Measurements from ENCODE around the gene SPATS2. TPM values are rescaled to one million over a fixed set of nuclear protein-coding genes. Genes with fewer than 3 reads are reported as not detected.
"Not testable (repeated sequence)": the region's sequence is repeated elsewhere in the genome, so short reads cannot be mapped to it uniquely, and the experiment has no call there.

The SPATS2 gene
- total RNA-seq, 4 donors from 2014 or later: 14.0 to 26.5 (median 19.6) TPM

DNA sequence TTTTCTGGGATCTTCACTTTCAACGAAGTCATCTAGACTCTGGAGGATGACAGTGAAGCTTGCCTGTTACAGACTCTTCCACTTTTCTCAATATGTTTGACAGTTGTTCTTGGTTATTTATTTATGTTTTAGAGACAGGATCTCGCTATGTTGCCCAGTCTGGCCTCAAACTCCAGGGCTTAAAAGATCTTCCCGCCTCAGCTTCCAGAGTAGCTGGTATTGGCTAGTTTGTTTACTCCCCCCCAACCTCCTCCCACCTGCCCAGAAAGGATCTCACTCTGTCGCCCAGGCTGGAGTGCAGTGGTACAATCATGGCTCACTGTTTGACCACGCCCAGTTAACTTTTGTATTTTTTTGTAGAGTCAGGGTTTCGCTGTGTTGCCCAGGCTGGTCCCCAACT is 3.3 kb downstream of the SPATS2 start:
- no peak for DNase-seq (ENCODE audit: low spot score in 2 of 2)
- WGBS, 2 donors: 91 to 92% methylated on average over 6 of the region's 6 CpGs
- no peak overlapping the region for H3K4me3 ChIP-seq (ENCODE audit: low read depth, poor library complexity, severe bottlenecking)
- no peak for TF ChIP-seq POLR2A (IDR thresholded peaks at IDR 0.05)
- intact Hi-C loops (cut with DNase I; ENCODE audit: low total_unique reads): no loop called here

- 95 to 97% methylated on average over 1 of the region's 1 CpG for WGBS, 2 donors
- DNase-seq (ENCODE audit: low spot score in 2 of 2): no peak
- intact Hi-C loops (cut with DNase I; ENCODE audit: low total_unique reads): no loop called here
- no peak overlapping the region for H3K4me3 ChIP-seq (ENCODE audit: low read depth, poor library complexity, severe bottlenecking)
- TF ChIP-seq POLR2A (IDR thresholded peaks at IDR 0.05): no peak
- no peak for TF ChIP-seq CTCF (IDR thresholded peaks at IDR 0.05)
These were observed 8.1 kb downstream of the SPATS2 start for GRCh38 chr12:49375406-49375805.

DNA sequence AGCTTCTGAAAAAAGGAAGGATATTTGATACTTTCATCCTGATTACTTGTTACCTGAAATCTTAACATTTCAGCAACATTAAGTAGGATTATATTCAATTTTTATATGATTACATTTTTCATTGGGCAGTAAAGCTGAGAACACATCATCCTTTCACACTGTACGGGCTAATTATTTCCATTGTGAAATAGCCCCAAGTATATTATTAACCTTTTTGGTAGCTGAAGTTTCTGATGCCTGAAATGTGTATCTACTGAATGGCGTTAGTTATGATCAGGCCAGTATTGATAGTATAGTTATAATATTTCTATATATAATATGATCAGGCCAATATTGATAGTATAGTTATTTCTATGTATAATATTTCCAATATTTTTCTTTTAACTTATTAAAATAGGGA is 10.1 kb downstream of the SPATS2 start:
- no peak overlapping the region for H3K4me3 ChIP-seq (ENCODE audit: low read depth, poor library complexity, severe bottlenecking)
- 74 to 82% methylated on average over 2 of the region's 2 CpGs for WGBS, 2 donors
- no peak for TF ChIP-seq CTCF (IDR thresholded peaks at IDR 0.05)
- TF ChIP-seq POLR2A (IDR thresholded peaks at IDR 0.05): no peak
- DNase-seq (ENCODE audit: low spot score in 2 of 2): no peak
- intact Hi-C loops (cut with DNase I; ENCODE audit: low total_unique reads): no loop called here

GRCh38 chr12:49380184-49380583 is 12.9 kb downstream of the SPATS2 start:
- H3K4me3 ChIP-seq (ENCODE audit: low read depth, poor library complexity, severe bottlenecking); intact Hi-C loops (cut with DNase I; ENCODE audit: low total_unique reads); DNase-seq (ENCODE audit: low spot score in 2 of 2): not testable (repeated sequence)
- WGBS, 2 donors: 94 to 95% methylated on average over 9 of the region's 9 CpGs

DNA sequence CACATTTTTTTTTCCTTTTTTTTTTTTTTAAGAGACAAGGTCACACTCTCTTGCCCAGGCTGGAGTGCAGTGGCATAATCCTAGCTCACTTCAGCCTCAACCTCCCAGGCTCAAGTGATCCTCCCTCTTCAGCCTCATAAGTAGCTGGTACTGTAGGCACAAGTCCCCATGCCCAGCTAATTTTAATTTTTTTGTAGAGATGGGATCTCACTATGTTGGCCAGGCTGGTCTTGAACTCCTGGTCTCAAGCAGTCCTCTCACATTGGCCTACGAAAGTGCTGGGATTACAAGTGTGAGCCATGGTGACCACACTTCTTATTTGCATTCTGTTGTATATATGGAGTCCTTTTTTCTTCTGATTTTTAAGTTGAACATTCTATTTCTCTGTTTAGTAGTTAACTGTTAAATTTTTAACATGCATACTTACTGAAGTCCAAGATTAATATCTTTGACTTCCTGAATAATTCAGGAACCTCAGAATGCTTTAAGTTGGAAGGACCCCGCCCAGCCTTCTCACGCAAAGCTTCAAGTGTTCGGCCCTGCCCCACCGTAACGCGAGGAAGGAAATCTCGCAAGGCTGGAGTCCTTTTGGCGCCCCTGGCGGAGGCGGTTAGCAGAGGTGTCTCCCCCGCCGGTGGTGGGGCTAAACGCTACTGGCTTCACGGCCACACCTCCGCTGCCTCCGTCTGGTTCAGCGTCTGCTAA is 21.6 kb downstream of the SPATS2 start:
- 77 to 82% methylated on average over 18 of the region's 18 CpGs for WGBS, 2 donors
- DNase-seq (ENCODE audit: low spot score in 2 of 2): no peak
- TF ChIP-seq CTCF (IDR thresholded peaks at IDR 0.05) (no peak), POLR2A (IDR thresholded peaks at IDR 0.05) (no peak)
- no peak overlapping the region for H3K4me3 ChIP-seq (ENCODE audit: low read depth, poor library complexity, severe bottlenecking)
- intact Hi-C loops (cut with DNase I; ENCODE audit: low total_unique reads): no loop called here

- no peak for TF ChIP-seq POLR2A (IDR thresholded peaks at IDR 0.05)
- TF ChIP-seq CTCF (IDR thresholded peaks at IDR 0.05): no peak
- H3K4me3 ChIP-seq (ENCODE audit: low read depth, poor library complexity, severe bottlenecking): no peak overlapping the region
- DNase-seq (ENCODE audit: low spot score in 2 of 2): no peak
- WGBS, 2 donors: 89 to 92% methylated on average over 13 of the region's 13 CpGs
- intact Hi-C loops (cut with DNase I; ENCODE audit: low total_unique reads): no loop called here
These were observed 22.1 kb downstream of the SPATS2 start for GRCh38 chr12:49389387-49389703.

- no peak for DNase-seq (ENCODE audit: low spot score in 2 of 2)
- intact Hi-C loops (cut with DNase I; ENCODE audit: low total_unique reads): no loop called here
- 100% methylated on average over 1 of the region's 1 CpG for WGBS, 2 donors
- TF ChIP-seq POLR2A (IDR thresholded peaks at IDR 0.05) (no peak), CTCF (IDR thresholded peaks at IDR 0.05) (no peak)
- no peak overlapping the region for H3K4me3 ChIP-seq (ENCODE audit: low read depth, poor library complexity, severe bottlenecking)
These were observed 29.7 kb downstream of the SPATS2 start for GRCh38 chr12:49397000-49397399.

All from lower leg skin (tissue), 4 donors.